Measurements from ENCODE around the gene FEZ2. TPM values are rescaled to one million over a fixed set of nuclear protein-coding genes. Genes with fewer than 3 reads are reported as not detected.
A peak's percentile ranks its signal among the peaks of the same experiment; 100 is the strongest.

FEZ2 gene
- total RNA-seq, 1 donor from 2014 or later = 50.5 TPM

DNA sequence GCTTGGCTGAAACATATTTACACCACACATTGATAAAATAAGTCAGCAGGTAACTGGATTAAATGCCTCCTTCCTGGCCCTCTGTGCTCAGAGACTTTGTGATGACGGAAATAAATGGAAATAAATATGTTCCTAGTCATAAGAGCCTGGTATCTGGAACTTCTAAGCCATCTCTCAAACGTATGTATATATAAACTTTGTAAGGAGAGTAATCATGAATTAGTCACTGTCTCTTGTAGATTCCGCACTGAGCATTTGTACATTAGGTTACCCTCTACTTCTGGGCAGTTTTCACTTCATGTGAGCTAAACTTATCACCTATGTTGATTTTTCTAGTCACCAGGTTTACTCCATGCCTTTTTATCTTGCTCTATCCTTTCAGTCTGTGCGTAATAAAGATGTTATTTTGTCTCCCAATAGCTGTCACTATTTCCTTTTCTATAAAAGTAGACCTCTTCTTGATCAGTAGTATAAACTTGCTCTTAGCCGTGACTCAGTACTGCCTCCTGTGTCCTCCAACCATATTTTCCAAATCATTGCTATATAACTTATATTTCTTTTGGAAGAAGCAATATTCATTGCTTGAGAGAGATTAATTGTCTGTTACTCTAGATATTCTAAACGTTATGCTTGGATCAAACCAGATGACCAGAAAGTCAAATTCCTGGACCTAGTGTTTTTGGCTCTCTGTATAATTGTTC, 53.2 kb downstream of the FEZ2 start:
- Mint-ChIP-seq H3K4me1 (ENCODE audit: unreplicated experiment) (peaks cover 11% of the 10 kb centered on the region), H3K27me3 (ENCODE audit: unreplicated experiment) (no peaks in the 10 kb centered on the region), H3K9me3 (ENCODE audit: unreplicated experiment) (no peaks in the 10 kb centered on the region), H3K27ac (ENCODE audit: unreplicated experiment) (peak overlapping the region; percentile 28), H3K4me3 (ENCODE audit: unreplicated experiment) (no peak overlapping the region), H3K36me3 (ENCODE audit: unreplicated experiment) (peaks cover 58% of the 10 kb centered on the region)
- DNase-seq (ENCODE audit: extremely low spot score, unreplicated experiment) = no peak
- TF ChIP-seq, protein P1, sequence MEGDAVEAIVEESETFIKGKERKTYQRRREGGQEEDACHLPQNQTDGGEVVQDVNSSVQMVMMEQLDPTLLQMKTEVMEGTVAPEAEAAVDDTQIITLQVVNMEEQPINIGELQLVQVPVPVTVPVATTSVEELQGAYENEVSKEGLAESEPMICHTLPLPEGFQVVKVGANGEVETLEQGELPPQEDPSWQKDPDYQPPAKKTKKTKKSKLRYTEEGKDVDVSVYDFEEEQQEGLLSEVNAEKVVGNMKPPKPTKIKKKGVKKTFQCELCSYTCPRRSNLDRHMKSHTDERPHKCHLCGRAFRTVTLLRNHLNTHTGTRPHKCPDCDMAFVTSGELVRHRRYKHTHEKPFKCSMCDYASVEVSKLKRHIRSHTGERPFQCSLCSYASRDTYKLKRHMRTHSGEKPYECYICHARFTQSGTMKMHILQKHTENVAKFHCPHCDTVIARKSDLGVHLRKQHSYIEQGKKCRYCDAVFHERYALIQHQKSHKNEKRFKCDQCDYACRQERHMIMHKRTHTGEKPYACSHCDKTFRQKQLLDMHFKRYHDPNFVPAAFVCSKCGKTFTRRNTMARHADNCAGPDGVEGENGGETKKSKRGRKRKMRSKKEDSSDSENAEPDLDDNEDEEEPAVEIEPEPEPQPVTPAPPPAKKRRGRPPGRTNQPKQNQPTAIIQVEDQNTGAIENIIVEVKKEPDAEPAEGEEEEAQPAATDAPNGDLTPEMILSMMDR (IDR thresholded peaks at IDR 0.05) = peak; percentile 40

DNA sequence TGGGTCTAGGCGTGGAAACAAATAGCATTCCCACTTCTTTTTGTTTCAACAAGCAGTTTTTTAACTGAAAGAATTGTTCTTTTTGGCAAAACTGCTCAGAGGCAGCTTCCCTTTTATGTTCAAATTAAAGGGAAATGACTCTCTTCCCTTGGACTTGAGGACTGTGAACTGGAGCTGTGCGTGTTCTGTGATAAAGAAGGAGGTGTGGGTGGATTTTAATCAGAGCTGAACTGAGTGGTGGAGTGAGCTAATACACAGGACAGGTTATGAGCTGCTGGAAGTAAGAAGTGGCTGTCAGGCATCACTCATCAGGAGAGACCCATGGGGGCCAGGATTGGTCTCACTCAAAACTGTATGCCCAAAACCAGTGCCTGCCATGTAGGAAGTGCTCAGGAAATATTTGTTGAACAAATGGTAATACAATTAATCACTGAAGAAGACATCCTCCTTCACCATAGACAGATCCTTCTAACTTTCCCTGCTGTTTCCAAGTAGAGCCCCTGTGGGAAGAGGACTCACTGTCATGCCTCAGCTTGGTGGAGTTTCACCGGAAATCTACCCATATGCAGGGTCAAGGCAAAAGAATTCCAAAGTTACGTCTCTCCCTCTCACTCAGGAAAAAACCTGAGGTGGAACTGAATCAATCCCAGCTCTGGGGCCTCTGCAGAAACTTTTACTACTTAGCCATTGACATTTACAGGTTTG, 55.9 kb downstream of the FEZ2 start:
- Mint-ChIP-seq H3K4me1 (ENCODE audit: unreplicated experiment) (peaks cover 4% of the 10 kb centered on the region), H3K9me3 (ENCODE audit: unreplicated experiment) (no peaks in the 10 kb centered on the region), H3K27me3 (ENCODE audit: unreplicated experiment) (no peaks in the 10 kb centered on the region), H3K36me3 (ENCODE audit: unreplicated experiment) (peaks cover 49% of the 10 kb centered on the region), H3K27ac (ENCODE audit: unreplicated experiment) (peak overlapping the region; percentile 32), H3K4me3 (ENCODE audit: unreplicated experiment) (no peak overlapping the region)
- TF ChIP-seq, protein P1 (IDR thresholded peaks at IDR 0.05) = no peak
- no peak for DNase-seq (ENCODE audit: extremely low spot score, unreplicated experiment)

DNA sequence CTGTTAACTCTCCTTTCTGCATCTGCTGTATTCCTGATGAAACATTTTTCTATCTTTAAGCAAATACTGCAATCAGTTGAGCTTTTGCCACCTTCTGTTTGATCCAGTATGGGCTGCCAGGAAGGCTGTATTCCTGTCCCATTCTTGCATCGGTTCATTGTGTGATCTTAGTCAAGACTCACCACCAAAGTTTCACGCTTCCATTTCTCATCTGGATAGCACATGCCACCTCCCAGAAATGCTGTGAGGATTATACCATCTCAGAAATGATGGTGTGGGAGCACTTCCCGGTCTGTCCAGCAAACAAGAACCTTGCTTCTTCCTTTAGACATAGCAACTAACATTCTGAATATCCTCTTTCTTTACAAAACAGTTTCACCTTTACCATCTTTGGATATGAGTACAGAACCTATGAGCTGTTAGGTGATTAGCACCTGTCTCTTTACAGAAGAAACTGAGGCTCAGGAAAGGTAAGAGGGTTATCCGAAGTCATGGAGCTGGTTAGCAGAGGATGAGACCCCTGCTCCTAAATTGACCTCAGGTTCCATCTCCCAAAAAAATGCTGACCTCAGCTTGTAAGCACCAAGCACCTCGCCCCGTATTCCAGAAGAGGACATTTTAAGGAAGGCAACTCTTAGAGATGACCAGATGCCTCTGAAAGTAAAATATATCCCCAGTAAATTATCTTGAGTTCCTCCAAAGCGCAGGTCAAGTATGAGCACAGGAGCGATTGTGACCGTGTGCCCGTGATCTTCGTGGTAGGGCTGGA, 56.8 kb downstream of the FEZ2 start:
- DNase-seq (ENCODE audit: extremely low spot score, unreplicated experiment) = no peak
- H3K4me3 Mint-ChIP-seq (ENCODE audit: unreplicated experiment) = no peak overlapping the region
- H3K9me3 Mint-ChIP-seq (ENCODE audit: unreplicated experiment) = no peaks in the 10 kb centered on the region
- peaks cover 47% of the 10 kb centered on the region for H3K36me3 Mint-ChIP-seq (ENCODE audit: unreplicated experiment)
- TF ChIP-seq, protein P1 (IDR thresholded peaks at IDR 0.05) = no peak
- H3K27me3 Mint-ChIP-seq (ENCODE audit: unreplicated experiment) = no peaks in the 10 kb centered on the region
- peak overlapping the region; percentile 12 for H3K27ac Mint-ChIP-seq (ENCODE audit: unreplicated experiment)
- H3K4me1 Mint-ChIP-seq (ENCODE audit: unreplicated experiment) = peaks cover 3% of the 10 kb centered on the region

DNA sequence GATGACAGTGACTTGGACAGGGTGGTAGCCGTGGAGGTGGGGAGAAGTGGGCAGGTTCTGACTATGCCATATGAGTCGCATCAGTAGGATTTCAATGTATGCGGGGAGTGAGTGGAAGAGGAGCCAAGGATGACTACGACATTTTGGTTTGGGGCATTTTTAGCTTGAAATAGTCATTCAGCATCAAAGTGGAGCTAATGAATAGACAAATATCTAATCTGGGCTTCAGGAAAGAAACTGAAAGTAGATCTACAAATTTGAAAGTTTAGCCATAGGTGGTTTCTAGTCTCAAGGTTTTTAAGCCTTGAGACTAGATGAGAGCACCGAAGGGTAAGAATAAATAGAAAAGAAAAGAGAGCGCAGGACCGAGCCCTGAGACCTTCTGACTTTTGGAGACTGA, 58.3 kb downstream of the FEZ2 start:
- no peak overlapping the region for H3K4me3 Mint-ChIP-seq (ENCODE audit: unreplicated experiment)
- DNase-seq (ENCODE audit: extremely low spot score, unreplicated experiment) = no peak
- TF ChIP-seq, protein P1 (IDR thresholded peaks at IDR 0.05) = no peak
- no peaks in the 10 kb centered on the region for H3K9me3 Mint-ChIP-seq (ENCODE audit: unreplicated experiment)
- no peaks in the 10 kb centered on the region for H3K27me3 Mint-ChIP-seq (ENCODE audit: unreplicated experiment)
- peaks cover 40% of the 10 kb centered on the region for H3K36me3 Mint-ChIP-seq (ENCODE audit: unreplicated experiment)
- H3K4me1 Mint-ChIP-seq (ENCODE audit: unreplicated experiment) = peaks cover 2% of the 10 kb centered on the region
- H3K27ac Mint-ChIP-seq (ENCODE audit: unreplicated experiment) = no peak overlapping the region

DNA sequence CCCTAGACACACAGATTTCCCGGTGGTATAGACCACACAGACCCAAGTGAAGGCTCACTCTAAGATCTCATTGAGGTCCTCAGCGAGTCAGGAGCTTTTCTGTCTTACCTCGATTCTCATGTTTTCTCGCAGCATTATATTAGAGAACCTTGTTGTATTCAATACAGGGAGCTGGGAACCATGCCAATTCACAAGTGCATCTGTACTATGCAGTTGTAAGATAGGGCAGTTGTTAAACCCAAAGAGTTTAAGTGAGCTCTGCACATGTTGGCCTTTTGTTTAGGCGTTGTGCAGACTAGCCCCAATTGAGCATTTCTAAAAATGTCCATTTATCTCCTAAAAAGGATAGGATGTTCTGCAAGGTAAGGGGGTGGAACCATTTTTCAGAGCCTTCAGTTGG, 59.6 kb downstream of the FEZ2 start:
- DNase-seq (ENCODE audit: extremely low spot score, unreplicated experiment) = no peak
- Mint-ChIP-seq H3K9me3 (ENCODE audit: unreplicated experiment) (no peaks in the 10 kb centered on the region), H3K4me3 (ENCODE audit: unreplicated experiment) (no peak overlapping the region), H3K27me3 (ENCODE audit: unreplicated experiment) (no peaks in the 10 kb centered on the region), H3K27ac (ENCODE audit: unreplicated experiment) (no peak overlapping the region), H3K36me3 (ENCODE audit: unreplicated experiment) (peaks cover 33% of the 10 kb centered on the region), H3K4me1 (ENCODE audit: unreplicated experiment) (peaks cover 2% of the 10 kb centered on the region)
- TF ChIP-seq, protein P1 (IDR thresholded peaks at IDR 0.05) = no peak

Measured in osteocyte (in vitro differentiated cells).